Stimulated activated CD4-positive, alpha-beta T cell treated with anti-CD3 and anti-CD28 coated beads, Interleukin-1b, Interleukin-23, amount 100 ng/mL, for 4 hours (primary cell): ENCODE results near the gene MRGPRF.
"Not testable (repeated sequence)": the region's sequence is repeated elsewhere in the genome, so short reads cannot be mapped to it uniquely, and the experiment has no call there.

Experiments used
- DNase-seq, 2 donors: peaks; one replicate each; pipeline ENCODE4 v3.0.0-alpha.2; 2020; ENCODE audit warnings: low read depth in 2 of 2

MRGPRF gene

GRCh38 chr11:69002570-69003231, 10.3 kb downstream of the MRGPRF start:
- no peak for DNase-seq

GRCh38 chr11:69002110-69002569, 10.9 kb downstream of the MRGPRF start:
- no peak for DNase-seq

GRCh38 chr11:69001243-69002081, 11.6 kb downstream of the MRGPRF start:
- DNase-seq = no peak

- DNase-seq = no peak
Measured at GRCh38 chr11:69000831-69001242, 12.2 kb downstream of the MRGPRF start.

- DNase-seq = no peak
Measured at GRCh38 chr11:69000391-69000790, 12.7 kb downstream of the MRGPRF start.

GRCh38 chr11:68999748-69000355, 13.2 kb downstream of the MRGPRF start:
- not testable (repeated sequence) for DNase-seq

GRCh38 chr11:68999093-68999747, 13.8 kb downstream of the MRGPRF start:
- DNase-seq = no peak

GRCh38 chr11:68998390-68998911, 14.6 kb downstream of the MRGPRF start:
- DNase-seq = no peak

GRCh38 chr11:68997995-68998348, 15.1 kb downstream of the MRGPRF start:
- no peak for DNase-seq

- no peak for DNase-seq
Measured at GRCh38 chr11:68997124-68997994, 15.7 kb downstream of the MRGPRF start.

GRCh38 chr11:68996376-68997123, 16.5 kb downstream of the MRGPRF start:
- DNase-seq = no peak

GRCh38 chr11:68994894-68995285, 18.2 kb downstream of the MRGPRF start:
- no peak for DNase-seq

- DNase-seq = no peak
Measured at GRCh38 chr11:68994161-68994893, 18.7 kb downstream of the MRGPRF start.

- DNase-seq = no peak
Measured at GRCh38 chr11:68993546-68993945, 19.5 kb downstream of the MRGPRF start.

- no peak for DNase-seq
Measured at GRCh38 chr11:68992743-68993255, 20.2 kb downstream of the MRGPRF start.

- DNase-seq = no peak
Measured at GRCh38 chr11:68990995-68991780, 21.9 kb downstream of the MRGPRF start.

- no peak for DNase-seq
Measured at GRCh38 chr11:68989936-68990606, 23.0 kb downstream of the MRGPRF start.

GRCh38 chr11:68988491-68988890, 24.6 kb downstream of the MRGPRF start:
- no peak for DNase-seq
